ENCODE data around the gene MYO1F. TPM values are rescaled to one million over a fixed set of nuclear protein-coding genes. Genes with fewer than 3 reads are reported as not detected.
A peak's percentile ranks its signal among the peaks of the same experiment; 100 is the strongest.

Gene MYO1F
- polyA plus RNA-seq, 1 donor (not counting 4 experiments of a cell fraction or from before 2014, with no cell fraction given) = 0.14 TPM

DNA sequence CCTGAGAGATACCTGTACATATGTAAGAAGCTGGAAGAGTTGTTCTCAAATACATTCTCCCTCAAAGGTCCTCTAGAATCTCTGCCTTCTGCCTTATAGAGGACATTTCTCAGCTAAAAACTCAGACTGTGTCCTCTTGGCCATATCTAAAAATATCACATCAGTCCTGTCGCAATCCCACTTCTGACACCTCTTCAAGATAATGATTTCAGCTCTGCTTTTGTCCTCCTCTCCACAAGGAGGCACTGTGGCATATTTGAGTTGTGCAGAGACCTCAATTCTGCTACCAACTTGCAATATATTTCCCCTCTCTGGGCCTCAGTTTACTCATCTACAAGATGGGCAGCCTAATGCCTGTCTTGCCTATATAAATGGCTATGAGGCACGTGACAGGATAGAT lies 16.7 kb upstream of the MYO1F start:
- dilution Hi-C loops (cut with MboI; ENCODE audit: extremely low pct_ligation_motif_present, low sequenced_read_pairs) = no loop called here
- FAIRE-seq = no peak

DNA sequence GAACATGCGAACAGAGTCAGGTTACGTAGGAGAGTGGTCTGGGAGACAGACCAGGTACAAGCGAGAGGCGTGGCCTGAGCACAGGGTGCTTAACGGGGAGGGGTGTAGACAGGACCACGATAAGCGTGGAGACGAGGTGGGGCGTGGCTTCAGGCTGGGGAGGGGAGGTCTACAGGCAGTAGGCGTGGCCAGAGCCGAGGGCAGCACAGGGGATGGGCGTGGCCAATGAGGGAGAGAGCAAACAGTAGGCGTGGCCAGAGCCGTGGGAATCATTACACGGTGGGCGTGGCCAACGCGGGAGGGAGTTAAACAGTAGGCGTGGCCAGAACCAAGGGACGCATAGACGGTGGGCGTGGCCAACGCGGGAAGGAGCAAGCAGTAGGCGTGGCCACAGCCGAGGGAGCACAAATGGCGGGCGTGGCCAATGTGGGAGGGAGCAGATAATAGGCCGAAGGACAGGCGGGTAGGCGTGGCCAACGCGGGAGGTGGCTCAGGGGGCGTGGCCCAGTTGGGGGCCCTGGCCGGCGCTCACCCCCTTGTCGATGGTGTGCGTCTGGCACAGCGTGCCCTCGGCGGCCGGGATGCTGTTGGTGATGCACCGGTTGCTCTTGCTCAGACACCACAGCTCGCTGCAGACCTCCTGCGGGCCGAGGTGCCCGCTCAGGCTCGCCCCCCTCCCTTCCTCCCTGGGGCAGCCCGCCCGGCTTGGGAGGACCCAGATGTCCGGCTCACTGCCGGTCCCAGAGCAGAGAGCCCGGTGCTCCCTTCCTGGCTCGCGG lies 15.2 kb upstream of the MYO1F start:
- dilution Hi-C loops (cut with MboI; ENCODE audit: extremely low pct_ligation_motif_present, low sequenced_read_pairs) = no loop called here
- FAIRE-seq (no peak), DNase-seq (ENCODE audit: low read depth, low spot score) (no peak)
- Histone ChIP-seq H4K20me1 (ENCODE audit: control insufficient read depth, extremely low read depth, insufficient read depth, low read length) (no peaks in the 10 kb centered on the region), H3K4me2 (ENCODE audit: control insufficient read depth, extremely low read depth, insufficient read depth, low read depth, low read length) (peak overlapping the region; percentile 45), H3K79me2 (ENCODE audit: control insufficient read depth, insufficient read depth, low read length) (no peaks in the 10 kb centered on the region), H3K4me3 (ENCODE audit: control insufficient read depth in 2 of 3, extremely low read depth in 1 of 3, insufficient read depth in 2 of 3, low read depth in 1 of 3, low read length in 3 of 3) (no peak overlapping the region), H2AFZ (ENCODE audit: control insufficient read depth, low read length) (no peak overlapping the region), H3K4me1 (ENCODE audit: control insufficient read depth, extremely low read depth, insufficient read depth, low read length) (no peaks in the 10 kb centered on the region), H3K9ac (ENCODE audit: control insufficient read depth, extremely low read depth, insufficient read depth, low read length) (no peak overlapping the region), H3K9me1 (ENCODE audit: control insufficient read depth, extremely low read depth, insufficient read depth, low read length) (no peaks in the 10 kb centered on the region), H3K27me3 (ENCODE audit: control insufficient read depth, extremely low read depth, insufficient read depth, low read length) (peaks cover 6% of the 10 kb centered on the region), H3K9me3 (ENCODE audit: control insufficient read depth, low read depth, low read length) (peaks cover 5% of the 10 kb centered on the region), H3K36me3 (ENCODE audit: control insufficient read depth in 2 of 2, extremely low read depth in 1 of 2, insufficient read depth in 2 of 2, low read length in 2 of 2) (no peaks in the 10 kb centered on the region), H3K27ac (ENCODE audit: control insufficient read depth, insufficient read depth, low read length) (no peak overlapping the region)
- TF ChIP-seq, protein P1, sequence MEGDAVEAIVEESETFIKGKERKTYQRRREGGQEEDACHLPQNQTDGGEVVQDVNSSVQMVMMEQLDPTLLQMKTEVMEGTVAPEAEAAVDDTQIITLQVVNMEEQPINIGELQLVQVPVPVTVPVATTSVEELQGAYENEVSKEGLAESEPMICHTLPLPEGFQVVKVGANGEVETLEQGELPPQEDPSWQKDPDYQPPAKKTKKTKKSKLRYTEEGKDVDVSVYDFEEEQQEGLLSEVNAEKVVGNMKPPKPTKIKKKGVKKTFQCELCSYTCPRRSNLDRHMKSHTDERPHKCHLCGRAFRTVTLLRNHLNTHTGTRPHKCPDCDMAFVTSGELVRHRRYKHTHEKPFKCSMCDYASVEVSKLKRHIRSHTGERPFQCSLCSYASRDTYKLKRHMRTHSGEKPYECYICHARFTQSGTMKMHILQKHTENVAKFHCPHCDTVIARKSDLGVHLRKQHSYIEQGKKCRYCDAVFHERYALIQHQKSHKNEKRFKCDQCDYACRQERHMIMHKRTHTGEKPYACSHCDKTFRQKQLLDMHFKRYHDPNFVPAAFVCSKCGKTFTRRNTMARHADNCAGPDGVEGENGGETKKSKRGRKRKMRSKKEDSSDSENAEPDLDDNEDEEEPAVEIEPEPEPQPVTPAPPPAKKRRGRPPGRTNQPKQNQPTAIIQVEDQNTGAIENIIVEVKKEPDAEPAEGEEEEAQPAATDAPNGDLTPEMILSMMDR (optimal IDR thresholded peaks at IDR 0.05 in 1 of 3, IDR thresholded peaks at IDR 0.05 in 1 of 3, conservative IDR thresholded peaks at IDR 0.05 in 1 of 3; ENCODE audit: extremely low read depth in 1 of 3, insufficient read depth in 2 of 3, low read length in 3 of 3) = no peak
- TF ChIP-seq EZH2 (IDR thresholded peaks at IDR 0.05; ENCODE audit: low read length) = no peak

More for the DNA sequence above, 16.7 kb upstream of the MYO1F start:
- peaks cover 7% of the 10 kb centered on the region for H3K9me3 ChIP-seq (ENCODE audit: control insufficient read depth, low read depth, low read length)
- DNase-seq (ENCODE audit: low read depth, low spot score) = no peak
- H3K4me1 ChIP-seq (ENCODE audit: control insufficient read depth, extremely low read depth, insufficient read depth, low read length) = no peaks in the 10 kb centered on the region
- H3K9ac ChIP-seq (ENCODE audit: control insufficient read depth, extremely low read depth, insufficient read depth, low read length) = no peak overlapping the region
- H3K79me2 ChIP-seq (ENCODE audit: control insufficient read depth, insufficient read depth, low read length) = no peaks in the 10 kb centered on the region
- no peak overlapping the region for H3K27ac ChIP-seq (ENCODE audit: control insufficient read depth, insufficient read depth, low read length)
- H3K4me3 ChIP-seq (ENCODE audit: control insufficient read depth in 2 of 3, extremely low read depth in 1 of 3, insufficient read depth in 2 of 3, low read depth in 1 of 3, low read length in 3 of 3) = no peak overlapping the region
- TF ChIP-seq EZH2 (IDR thresholded peaks at IDR 0.05; ENCODE audit: low read length) = no peak
- TF ChIP-seq, protein P1 (optimal IDR thresholded peaks at IDR 0.05 in 1 of 3, IDR thresholded peaks at IDR 0.05 in 1 of 3, conservative IDR thresholded peaks at IDR 0.05 in 1 of 3; ENCODE audit: extremely low read depth in 1 of 3, insufficient read depth in 2 of 3, low read length in 3 of 3) = no peak
- H3K36me3 ChIP-seq (ENCODE audit: control insufficient read depth in 2 of 2, extremely low read depth in 1 of 2, insufficient read depth in 2 of 2, low read length in 2 of 2) = no peaks in the 10 kb centered on the region
- no peaks in the 10 kb centered on the region for H3K9me1 ChIP-seq (ENCODE audit: control insufficient read depth, extremely low read depth, insufficient read depth, low read length)
- peaks cover 6% of the 10 kb centered on the region for H3K27me3 ChIP-seq (ENCODE audit: control insufficient read depth, extremely low read depth, insufficient read depth, low read length)
- no peak overlapping the region for H2AFZ ChIP-seq (ENCODE audit: control insufficient read depth, low read length)
- H4K20me1 ChIP-seq (ENCODE audit: control insufficient read depth, extremely low read depth, insufficient read depth, low read length) = no peaks in the 10 kb centered on the region
- no peak overlapping the region for H3K4me2 ChIP-seq (ENCODE audit: control insufficient read depth, extremely low read depth, insufficient read depth, low read depth, low read length)
